Upper lobe of left lung (tissue), 4 donors: ENCODE data around the gene FMNL2.

Experiments
- CTCF ChIP-seq, 6 experiments: fragments of 450-650 bp in 4 of 6; fragments of 200-600 bp in 2 of 6; sonication (generic) in 2 of 6; IDR thresholded peaks; one replicate each; pipeline ENCODE4 v1.5.1; 2016 to 2019; ENCODE audit warnings: antibody characterized with exemption in 6 of 6
- POLR2A ChIP-seq, 4 donors: fragments of 450-650 bp; IDR thresholded peaks; one replicate each; pipeline ENCODE4 v1.5.1; 2016 to 2017; ENCODE audit warnings: antibody characterized with exemption in 4 of 4, mild to moderate bottlenecking in 2 of 4
- POLR2AphosphoS5 ChIP-seq, 2 donors: sonication (generic); formaldehyde crosslinking; IDR thresholded peaks; one replicate each; pipeline ENCODE4 v1.5.1; 2017; ENCODE audit warnings: antibody characterized with exemption in 2 of 2

DNA sequence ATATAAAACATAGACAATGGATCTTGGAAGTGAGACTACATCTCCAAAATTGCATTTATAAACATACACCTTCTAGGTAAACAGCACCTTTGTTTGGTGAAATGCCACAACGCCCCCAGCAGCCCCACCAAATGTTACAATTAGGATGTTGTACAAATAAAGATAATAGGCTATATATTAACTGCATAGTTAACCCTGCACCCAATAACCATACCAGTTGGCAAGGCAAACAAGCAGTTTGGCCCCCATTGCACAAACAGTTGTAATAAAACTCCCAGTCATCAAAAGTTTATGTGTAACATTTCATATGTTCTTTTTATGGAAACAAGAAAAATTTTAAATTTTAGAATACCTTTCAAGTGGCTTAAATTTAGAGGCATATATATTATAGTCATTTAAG is 315.0 kb downstream of the FMNL2 start:
- TF ChIP-seq CTCF (IDR thresholded peaks at IDR 0.05) (no peak), POLR2A (IDR thresholded peaks at IDR 0.05) (no peak), POLR2AphosphoS5 (IDR thresholded peaks at IDR 0.05) (no peak)
